ENCODE results near the gene BTNL2.
A peak's percentile ranks its signal among the peaks of the same experiment; 100 is the strongest.
"Not testable (repeated sequence)": the region's sequence is repeated elsewhere in the genome, so short reads cannot be mapped to it uniquely, and the experiment has no call there.

BTNL2 gene

DNA sequence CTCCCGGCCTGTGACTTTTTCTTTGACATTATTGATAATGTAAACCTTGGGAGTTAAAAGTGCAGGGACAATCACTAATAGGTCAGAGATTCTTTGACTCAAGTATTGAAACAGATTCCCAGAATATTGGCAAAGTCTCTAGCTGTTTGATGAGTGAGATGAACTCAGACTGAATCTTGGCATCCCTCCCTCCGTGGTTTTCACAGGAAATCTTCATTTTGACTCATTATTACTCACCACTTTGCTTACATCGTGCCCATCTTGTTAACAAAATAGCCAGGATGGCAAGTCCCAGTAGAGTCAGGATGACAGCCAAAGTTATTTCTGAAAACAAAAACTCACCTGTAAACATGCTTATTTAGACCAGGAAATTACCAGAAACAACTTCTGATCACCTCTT, 37.3 kb downstream of the BTNL2 start:
- DNase-seq (no peak), ATAC-seq (peak; percentile 23)

- ATAC-seq (no peak), DNase-seq (no peak)
These were observed 39.3 kb downstream of the BTNL2 start for GRCh38 chr6:32367644-32368043.

GRCh38 chr6:32359225-32359624, 47.8 kb downstream of the BTNL2 start:
- not testable (repeated sequence) for DNase-seq, ATAC-seq

GRCh38 chr6:32358548-32358947, 48.4 kb downstream of the BTNL2 start:
- DNase-seq, result not testable (repeated sequence)

DNA sequence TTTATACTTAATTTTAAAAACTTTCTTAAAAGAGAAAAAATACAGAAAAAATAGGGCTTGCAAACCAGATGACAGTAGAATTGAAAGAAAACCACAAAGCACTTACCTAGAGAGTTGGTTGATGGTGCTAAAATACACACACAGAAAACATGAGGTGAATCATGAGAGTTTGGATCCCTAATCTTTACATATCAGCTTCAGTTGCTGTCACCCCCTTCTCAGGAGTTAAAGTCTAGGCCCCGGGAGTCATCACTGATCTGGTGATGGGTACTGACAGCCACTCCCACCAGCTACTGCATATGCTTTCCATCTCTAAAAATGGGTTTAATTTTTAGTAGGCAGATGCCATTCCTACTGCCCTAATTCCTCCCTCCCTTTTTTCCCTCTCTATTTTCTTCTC, 52.0 kb downstream of the BTNL2 start:
- DNase-seq, result no peak
- no peak for ATAC-seq

More at GRCh38 chr6:32358548-32358947, 48.4 kb downstream of the BTNL2 start:
- not testable (repeated sequence) for ATAC-seq

DNA sequence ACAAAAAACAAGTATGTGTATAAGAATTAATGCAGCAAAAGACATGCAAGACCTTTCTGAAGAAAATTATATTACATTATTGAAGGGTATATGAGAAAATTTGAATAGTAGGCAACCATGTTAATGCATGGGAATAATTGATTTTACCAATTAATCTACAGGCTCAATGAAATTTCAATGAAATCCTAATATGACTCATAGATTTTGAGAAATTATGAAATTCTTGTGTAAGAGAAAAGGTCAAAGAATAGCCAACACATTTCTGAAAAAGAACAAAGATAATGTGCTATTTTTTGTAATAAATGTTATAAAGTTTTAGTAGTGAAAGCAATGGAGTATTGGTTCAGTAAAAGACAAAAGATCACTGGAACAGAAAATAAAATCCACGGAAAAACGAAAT, 53.6 kb downstream of the BTNL2 start:
- ATAC-seq, result no peak

More for the DNA sequence above, 53.6 kb downstream of the BTNL2 start:
- no peak for DNase-seq

Measured in stimulated activated naive CD8-positive, alpha-beta T cell treated with anti-CD3 and anti-CD28 coated beads, Interleukin-15, Interleukin-2, amounts not matched to agents 100 U/mL and 50 U/mL, for 24 hours (primary cell).